Measurements from ENCODE around the gene ACTR1B. TPM values are rescaled to one million over a fixed set of nuclear protein-coding genes. Genes with fewer than 3 reads are reported as not detected.

The ACTR1B gene
- total and polyA plus RNA-seq, 2 experiments from 2014 or later = 18.1 to 56.3 TPM

DNA sequence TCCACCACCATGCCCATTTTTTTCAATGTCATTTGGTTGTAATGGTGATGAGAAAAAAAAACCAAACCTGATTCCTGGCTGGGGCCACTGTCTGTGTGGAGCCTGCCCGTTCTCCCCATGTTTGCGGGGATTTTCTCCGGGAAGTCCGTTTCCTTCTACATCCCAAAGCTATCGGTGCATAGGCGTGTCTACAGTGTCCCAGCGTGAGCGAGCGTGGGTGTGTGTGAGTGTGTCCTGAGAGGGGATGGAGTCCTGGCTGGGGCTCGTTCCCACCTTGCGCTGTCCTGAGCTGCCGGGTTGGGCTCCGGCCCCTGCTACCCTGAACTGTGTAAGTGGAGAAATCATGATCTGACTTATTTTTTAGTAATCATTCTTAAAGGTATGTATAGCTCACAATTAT is 42.3 kb upstream of the ACTR1B start:
- Histone ChIP-seq H3K9me2 (replicated peaks; ENCODE audit: insufficient read depth) (no peaks in the 10 kb centered on the region), H3K9me3 (ENCODE audit: low read depth) (no peaks in the 10 kb centered on the region), H3K27me3 (no peaks in the 10 kb centered on the region), H4K20me1 (ENCODE audit: insufficient read depth, poor library complexity, severe bottlenecking) (no peaks in the 10 kb centered on the region), H3K36me3 (replicated peaks; ENCODE audit: insufficient read depth, low read depth) (no peaks in the 10 kb centered on the region), H3K27ac (no peak overlapping the region), H3K4me3 (no peak overlapping the region), H2AFZ (no peak overlapping the region), H3K4me1 (ENCODE audit: insufficient read depth) (no peaks in the 10 kb centered on the region), H3K4me2 (no peak overlapping the region), H3K79me2 (no peaks in the 10 kb centered on the region)
- DNase-seq (ENCODE audit: low spot score) = peak; percentile 1
- 94% methylated on average over 13 of the region's 13 CpGs for WGBS (ENCODE audit: low lambda C conversion rate, missing lambda C conversion rate)
- TF ChIP-seq, protein P1, sequence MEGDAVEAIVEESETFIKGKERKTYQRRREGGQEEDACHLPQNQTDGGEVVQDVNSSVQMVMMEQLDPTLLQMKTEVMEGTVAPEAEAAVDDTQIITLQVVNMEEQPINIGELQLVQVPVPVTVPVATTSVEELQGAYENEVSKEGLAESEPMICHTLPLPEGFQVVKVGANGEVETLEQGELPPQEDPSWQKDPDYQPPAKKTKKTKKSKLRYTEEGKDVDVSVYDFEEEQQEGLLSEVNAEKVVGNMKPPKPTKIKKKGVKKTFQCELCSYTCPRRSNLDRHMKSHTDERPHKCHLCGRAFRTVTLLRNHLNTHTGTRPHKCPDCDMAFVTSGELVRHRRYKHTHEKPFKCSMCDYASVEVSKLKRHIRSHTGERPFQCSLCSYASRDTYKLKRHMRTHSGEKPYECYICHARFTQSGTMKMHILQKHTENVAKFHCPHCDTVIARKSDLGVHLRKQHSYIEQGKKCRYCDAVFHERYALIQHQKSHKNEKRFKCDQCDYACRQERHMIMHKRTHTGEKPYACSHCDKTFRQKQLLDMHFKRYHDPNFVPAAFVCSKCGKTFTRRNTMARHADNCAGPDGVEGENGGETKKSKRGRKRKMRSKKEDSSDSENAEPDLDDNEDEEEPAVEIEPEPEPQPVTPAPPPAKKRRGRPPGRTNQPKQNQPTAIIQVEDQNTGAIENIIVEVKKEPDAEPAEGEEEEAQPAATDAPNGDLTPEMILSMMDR (IDR thresholded peaks at IDR 0.05; ENCODE audit: poor library complexity) = no peak
- TF ChIP-seq EZH2phosphoT487 (IDR thresholded peaks at IDR 0.05; ENCODE audit: low read depth, severe bottlenecking, unreplicated experiment) = no peak
- TF ChIP-seq EZH2 (IDR thresholded peaks at IDR 0.05; ENCODE audit: borderline replicate concordance) = no peak

DNA sequence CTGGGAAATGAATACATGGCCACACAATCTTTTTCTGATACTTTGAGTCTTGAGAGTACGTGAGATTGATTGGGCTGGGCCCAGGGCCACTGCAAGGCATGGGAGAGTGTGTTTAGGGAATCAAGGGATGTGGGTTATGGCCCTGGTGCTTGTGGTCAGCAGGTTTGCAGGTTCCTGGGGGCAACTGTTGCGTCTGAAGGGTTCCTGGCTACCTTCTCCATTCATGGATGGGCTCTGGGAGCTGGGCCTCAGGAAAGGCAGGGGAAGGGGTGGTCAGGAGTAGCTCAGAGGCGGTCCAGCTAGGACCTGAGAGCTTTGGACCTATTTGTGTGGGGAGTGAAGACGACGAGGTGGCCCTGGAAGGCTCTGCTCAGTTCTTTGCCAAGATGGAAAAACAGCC is 41.1 kb upstream of the ACTR1B start:
- no peak for TF ChIP-seq EZH2 (IDR thresholded peaks at IDR 0.05; ENCODE audit: borderline replicate concordance)
- TF ChIP-seq, protein P1 (IDR thresholded peaks at IDR 0.05; ENCODE audit: poor library complexity) = no peak
- TF ChIP-seq EZH2phosphoT487 (IDR thresholded peaks at IDR 0.05; ENCODE audit: low read depth, severe bottlenecking, unreplicated experiment) = no peak
- Histone ChIP-seq H4K20me1 (ENCODE audit: insufficient read depth, poor library complexity, severe bottlenecking) (no peaks in the 10 kb centered on the region), H3K4me3 (no peak overlapping the region), H3K79me2 (no peaks in the 10 kb centered on the region), H2AFZ (no peak overlapping the region), H3K27ac (no peak overlapping the region), H3K9me3 (ENCODE audit: low read depth) (no peaks in the 10 kb centered on the region), H3K4me2 (no peak overlapping the region), H3K36me3 (replicated peaks; ENCODE audit: insufficient read depth, low read depth) (no peaks in the 10 kb centered on the region), H3K9me2 (replicated peaks; ENCODE audit: insufficient read depth) (no peaks in the 10 kb centered on the region), H3K4me1 (ENCODE audit: insufficient read depth) (no peaks in the 10 kb centered on the region), H3K27me3 (no peaks in the 10 kb centered on the region)
- WGBS (ENCODE audit: low lambda C conversion rate, missing lambda C conversion rate) = 86% methylated on average over 5 of the region's 5 CpGs
- no peak for DNase-seq (ENCODE audit: low spot score)

DNA sequence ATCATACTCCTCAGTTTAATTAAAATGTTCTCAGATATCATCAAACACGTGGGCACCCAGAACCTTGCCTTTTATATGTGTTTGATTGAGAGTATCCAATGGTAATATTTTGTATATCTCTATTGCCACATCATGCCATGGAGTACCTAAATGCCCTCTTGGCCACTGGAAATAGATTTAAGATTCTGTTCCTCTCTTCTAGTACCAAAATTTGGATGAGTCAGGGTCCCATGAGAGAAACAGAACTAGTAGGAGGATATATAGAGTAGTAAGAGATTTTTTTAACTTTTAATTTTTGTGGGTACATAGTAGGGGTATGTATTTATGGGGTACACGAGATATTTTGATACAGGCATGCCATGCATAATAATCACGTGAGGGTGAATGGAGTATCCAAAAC is 39.9 kb upstream of the ACTR1B start:
- WGBS (ENCODE audit: low lambda C conversion rate, missing lambda C conversion rate) = 84% methylated on average over 3 of the region's 3 CpGs

DNA sequence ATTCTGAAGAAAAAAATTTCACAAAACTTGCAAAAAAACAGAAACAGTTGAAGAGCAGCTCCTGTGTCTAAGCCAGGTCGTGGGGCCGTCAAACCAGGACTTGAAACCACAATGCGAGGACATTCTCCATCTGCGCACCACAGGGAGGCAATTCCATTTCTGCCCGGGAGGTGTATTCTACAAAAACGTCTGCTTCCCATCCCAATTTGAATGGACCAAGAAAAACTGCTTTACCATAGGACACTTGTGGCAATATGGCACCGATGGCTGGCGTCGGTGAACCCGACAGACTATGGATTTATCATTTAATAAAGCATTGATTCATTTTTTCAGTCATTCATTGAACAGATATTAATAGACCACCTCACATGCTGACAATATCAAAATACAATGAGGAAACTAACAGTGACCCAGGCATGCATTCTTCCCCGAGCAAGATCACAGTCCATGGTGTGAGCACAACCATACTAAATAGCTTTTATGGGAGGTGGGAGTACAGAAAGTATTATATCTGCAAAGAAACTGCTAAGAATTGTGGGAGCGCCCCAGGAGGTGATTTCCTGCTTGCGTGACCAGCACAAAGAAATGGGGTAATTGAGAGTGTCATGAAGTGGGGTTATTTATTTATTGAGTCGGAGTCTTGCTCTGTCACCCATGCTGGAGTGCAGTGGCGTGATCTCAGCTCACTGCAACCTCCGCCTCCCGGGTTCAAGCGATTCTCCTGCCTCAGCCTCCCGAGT is 39.1 kb upstream of the ACTR1B start:
- Histone ChIP-seq H3K4me2 (no peak overlapping the region), H3K4me3 (no peak overlapping the region), H3K27me3 (no peaks in the 10 kb centered on the region), H4K20me1 (ENCODE audit: insufficient read depth, poor library complexity, severe bottlenecking) (no peaks in the 10 kb centered on the region), H3K9me3 (ENCODE audit: low read depth) (no peaks in the 10 kb centered on the region), H3K36me3 (replicated peaks; ENCODE audit: insufficient read depth, low read depth) (no peaks in the 10 kb centered on the region), H3K79me2 (no peaks in the 10 kb centered on the region), H2AFZ (no peak overlapping the region), H3K4me1 (ENCODE audit: insufficient read depth) (no peaks in the 10 kb centered on the region), H3K27ac (no peak overlapping the region), H3K9me2 (replicated peaks; ENCODE audit: insufficient read depth) (no peaks in the 10 kb centered on the region)
- no peak for DNase-seq (ENCODE audit: low spot score)
- WGBS (ENCODE audit: low lambda C conversion rate, missing lambda C conversion rate) = 90% methylated on average over 19 of the region's 19 CpGs
- TF ChIP-seq, protein P1 (IDR thresholded peaks at IDR 0.05; ENCODE audit: poor library complexity) = no peak
- TF ChIP-seq EZH2phosphoT487 (IDR thresholded peaks at IDR 0.05; ENCODE audit: low read depth, severe bottlenecking, unreplicated experiment) = no peak
- no peak for TF ChIP-seq EZH2 (IDR thresholded peaks at IDR 0.05; ENCODE audit: borderline replicate concordance)

More for the DNA sequence above, 39.9 kb upstream of the ACTR1B start:
- no peaks in the 10 kb centered on the region for H3K79me2 ChIP-seq
- H3K9me3 ChIP-seq (ENCODE audit: low read depth) = no peaks in the 10 kb centered on the region
- no peak overlapping the region for H3K4me2 ChIP-seq
- H3K9me2 ChIP-seq (replicated peaks; ENCODE audit: insufficient read depth) = no peaks in the 10 kb centered on the region
- no peak overlapping the region for H2AFZ ChIP-seq
- H3K27ac ChIP-seq = no peak overlapping the region
- H3K27me3 ChIP-seq = no peaks in the 10 kb centered on the region
- no peaks in the 10 kb centered on the region for H3K36me3 ChIP-seq (replicated peaks; ENCODE audit: insufficient read depth, low read depth)
- H4K20me1 ChIP-seq (ENCODE audit: insufficient read depth, poor library complexity, severe bottlenecking) = no peaks in the 10 kb centered on the region
- no peak for DNase-seq (ENCODE audit: low spot score)
- TF ChIP-seq EZH2 (IDR thresholded peaks at IDR 0.05; ENCODE audit: borderline replicate concordance) = no peak
- H3K4me3 ChIP-seq = no peak overlapping the region
- H3K4me1 ChIP-seq (ENCODE audit: insufficient read depth) = no peaks in the 10 kb centered on the region

Measured in hepatocyte (in vitro differentiated cells).